ENCODE results near the gene ZNF391.
"Not testable (repeated sequence)": the region's sequence is repeated elsewhere in the genome, so short reads cannot be mapped to it uniquely, and the experiment has no call there.

Gene ZNF391

DNA sequence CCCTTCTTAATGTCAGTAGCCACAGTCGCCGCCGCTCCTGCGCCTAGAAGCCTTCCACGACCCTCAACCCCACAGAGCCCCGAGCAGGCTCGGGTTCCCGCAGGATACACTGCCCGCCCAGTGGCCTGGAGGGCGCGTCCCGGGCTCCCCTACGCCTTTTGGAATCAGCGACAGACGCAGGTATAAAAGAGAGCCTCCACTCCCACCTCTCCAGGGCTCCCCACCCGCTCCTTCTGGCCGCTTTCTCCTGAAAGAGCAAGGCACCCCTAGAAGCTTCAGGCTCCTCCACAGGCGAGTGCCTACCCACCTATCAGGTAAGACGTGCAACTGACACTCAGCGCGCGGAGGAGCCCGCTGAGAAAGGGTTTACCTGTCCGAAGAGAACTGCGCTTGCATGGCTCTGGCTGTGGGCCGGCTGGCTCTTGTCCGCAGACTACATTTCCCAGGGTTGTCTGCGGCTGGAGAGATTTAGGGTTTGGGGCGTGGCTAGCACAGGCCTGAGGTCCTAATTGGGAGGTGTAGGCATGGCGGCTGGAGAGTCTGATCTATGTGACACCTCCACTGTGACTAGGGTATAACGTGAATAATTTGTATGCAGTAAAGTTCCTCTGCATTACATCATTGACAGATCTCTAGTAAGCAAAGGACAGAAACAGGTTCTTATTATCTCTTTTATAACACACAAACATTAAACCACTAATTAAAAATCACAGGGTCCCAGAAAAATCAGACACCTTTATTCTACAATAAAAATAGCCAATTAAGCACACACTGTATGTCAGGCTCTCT, 13.5 kb upstream of the ZNF391 start:
- TF ChIP-seq, protein P1, sequence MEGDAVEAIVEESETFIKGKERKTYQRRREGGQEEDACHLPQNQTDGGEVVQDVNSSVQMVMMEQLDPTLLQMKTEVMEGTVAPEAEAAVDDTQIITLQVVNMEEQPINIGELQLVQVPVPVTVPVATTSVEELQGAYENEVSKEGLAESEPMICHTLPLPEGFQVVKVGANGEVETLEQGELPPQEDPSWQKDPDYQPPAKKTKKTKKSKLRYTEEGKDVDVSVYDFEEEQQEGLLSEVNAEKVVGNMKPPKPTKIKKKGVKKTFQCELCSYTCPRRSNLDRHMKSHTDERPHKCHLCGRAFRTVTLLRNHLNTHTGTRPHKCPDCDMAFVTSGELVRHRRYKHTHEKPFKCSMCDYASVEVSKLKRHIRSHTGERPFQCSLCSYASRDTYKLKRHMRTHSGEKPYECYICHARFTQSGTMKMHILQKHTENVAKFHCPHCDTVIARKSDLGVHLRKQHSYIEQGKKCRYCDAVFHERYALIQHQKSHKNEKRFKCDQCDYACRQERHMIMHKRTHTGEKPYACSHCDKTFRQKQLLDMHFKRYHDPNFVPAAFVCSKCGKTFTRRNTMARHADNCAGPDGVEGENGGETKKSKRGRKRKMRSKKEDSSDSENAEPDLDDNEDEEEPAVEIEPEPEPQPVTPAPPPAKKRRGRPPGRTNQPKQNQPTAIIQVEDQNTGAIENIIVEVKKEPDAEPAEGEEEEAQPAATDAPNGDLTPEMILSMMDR (IDR thresholded peaks at IDR 0.05; ENCODE audit: insufficient read depth, low read depth, low read length, missing control alignments), result no peak
- peak; percentile 59 for DNase-seq (ENCODE audit: low read depth)
- no peak overlapping the region; the same call in 1 of the 2 replicates for H3K4me3 ChIP-seq (ENCODE audit: low read depth, low read length)

DNA sequence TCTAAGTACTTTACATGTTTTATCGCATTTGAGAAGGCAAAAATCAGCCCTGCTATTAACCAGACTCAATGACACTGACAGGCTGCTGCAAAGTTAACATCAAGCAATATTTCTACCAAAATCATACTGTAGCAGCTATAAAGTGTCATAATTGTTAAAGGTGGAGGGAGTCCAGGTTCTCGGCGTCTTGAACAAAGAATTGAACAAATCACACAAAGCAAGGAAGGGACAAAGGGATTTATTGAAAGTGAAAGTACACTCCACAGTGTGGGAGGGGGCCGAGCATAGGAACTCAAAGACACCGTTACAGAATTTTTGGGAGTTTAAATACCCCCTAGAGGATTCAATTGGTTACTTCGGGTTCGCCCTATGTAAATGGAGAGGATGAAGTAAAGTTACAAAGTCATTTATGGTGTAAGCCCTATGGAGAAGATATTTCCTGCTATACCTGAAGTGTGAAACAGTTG, 12.9 kb upstream of the ZNF391 start:
- no peak overlapping the region for H3K4me3 ChIP-seq (ENCODE audit: low read depth, low read length)

DNA sequence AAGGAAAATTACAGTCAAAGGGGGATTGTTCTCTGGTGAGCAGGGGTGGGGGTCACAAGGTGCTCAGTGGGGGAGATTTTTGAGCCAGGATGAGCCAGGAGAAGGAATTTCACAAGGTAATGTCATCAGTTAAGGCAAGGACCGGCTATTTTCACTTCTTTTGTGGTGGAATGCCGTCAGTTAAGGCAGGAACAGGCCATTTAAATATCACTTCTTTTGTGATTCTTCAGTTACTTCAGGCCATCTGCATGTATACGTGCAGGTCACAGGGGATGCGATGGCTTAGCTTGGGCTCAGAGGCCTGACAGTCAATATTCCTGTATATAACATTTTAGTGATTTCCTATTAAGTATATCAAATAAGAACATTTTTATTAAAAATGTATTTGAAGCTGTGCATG, 10.2 kb upstream of the ZNF391 start:
- H3K4me3 ChIP-seq (ENCODE audit: low read depth, low read length); DNase-seq (ENCODE audit: low read depth): not testable (repeated sequence)

More for the DNA sequence above, 12.9 kb upstream of the ZNF391 start:
- DNase-seq (ENCODE audit: low read depth), result no peak
- TF ChIP-seq, protein P1 (IDR thresholded peaks at IDR 0.05; ENCODE audit: insufficient read depth, low read depth, low read length, missing control alignments), result no peak

DNA sequence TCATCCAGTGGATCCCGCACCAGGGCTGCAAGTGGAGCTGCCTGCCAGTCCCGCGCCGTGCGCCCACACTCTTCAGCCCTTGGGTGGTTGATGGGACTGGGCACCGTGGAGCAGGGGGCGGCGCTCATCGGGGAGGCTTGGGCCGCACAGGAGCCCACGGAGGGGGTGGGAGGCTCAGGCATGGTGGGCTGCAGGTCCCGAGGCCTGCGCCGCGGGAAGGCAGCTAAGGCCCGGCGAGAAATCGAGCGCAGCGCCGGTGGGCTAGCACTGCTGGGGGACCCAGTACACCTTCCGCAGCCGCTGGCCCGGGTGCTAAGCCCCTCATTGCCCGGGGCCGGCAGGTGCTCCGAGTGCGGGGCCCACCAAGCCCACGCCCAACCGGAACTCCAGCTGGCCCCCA, 7.6 kb upstream of the ZNF391 start:
- DNase-seq (ENCODE audit: low read depth); H3K4me3 ChIP-seq (ENCODE audit: low read depth, low read length): not testable (repeated sequence)

DNA sequence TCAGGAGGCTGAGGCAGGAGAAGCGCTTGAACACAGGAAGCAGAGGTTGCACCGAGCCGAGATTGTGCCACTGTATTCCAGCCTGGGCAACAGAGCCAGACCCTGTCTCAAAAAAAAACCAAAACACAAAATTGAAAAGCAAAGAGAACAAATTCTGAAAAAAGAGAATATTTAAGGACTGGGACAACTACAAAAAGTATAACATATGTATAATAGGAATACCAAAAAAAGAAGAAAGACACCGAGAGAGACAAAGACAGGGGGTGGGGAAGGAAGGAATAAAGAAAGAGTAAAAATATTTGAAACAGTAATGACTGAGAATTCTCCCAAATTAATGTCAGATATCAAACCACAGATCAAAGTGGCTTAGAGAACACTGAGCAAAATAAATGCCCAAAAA, 5.5 kb upstream of the ZNF391 start:
- no peak for DNase-seq (ENCODE audit: low read depth)
- TF ChIP-seq, protein P1 (IDR thresholded peaks at IDR 0.05; ENCODE audit: insufficient read depth, low read depth, low read length, missing control alignments), result no peak
- H3K4me3 ChIP-seq (ENCODE audit: low read depth, low read length), result no peak overlapping the region

DNA sequence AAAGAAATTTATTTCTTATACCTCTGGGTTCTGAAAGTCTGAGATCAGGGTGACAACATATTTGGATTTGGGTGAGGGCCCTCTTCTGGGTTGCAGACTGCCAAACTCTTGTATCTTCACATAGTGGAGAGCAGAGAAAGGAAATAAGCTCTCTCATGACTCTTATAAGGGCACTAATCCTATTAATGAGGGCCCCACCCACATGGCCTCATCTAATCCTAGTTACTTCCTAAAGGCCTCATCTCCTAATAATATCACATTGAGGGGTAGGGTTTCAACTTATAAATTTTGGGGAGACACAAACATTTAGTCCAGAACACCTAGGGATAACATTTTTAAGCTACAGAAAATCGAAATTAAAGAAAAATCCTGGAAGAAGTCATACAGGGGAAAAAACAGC, 5.1 kb upstream of the ZNF391 start:
- DNase-seq (ENCODE audit: low read depth), result no peak
- H3K4me3 ChIP-seq (ENCODE audit: low read depth, low read length), result no peak overlapping the region
- TF ChIP-seq, protein P1 (IDR thresholded peaks at IDR 0.05; ENCODE audit: insufficient read depth, low read depth, low read length, missing control alignments), result no peak

DNA sequence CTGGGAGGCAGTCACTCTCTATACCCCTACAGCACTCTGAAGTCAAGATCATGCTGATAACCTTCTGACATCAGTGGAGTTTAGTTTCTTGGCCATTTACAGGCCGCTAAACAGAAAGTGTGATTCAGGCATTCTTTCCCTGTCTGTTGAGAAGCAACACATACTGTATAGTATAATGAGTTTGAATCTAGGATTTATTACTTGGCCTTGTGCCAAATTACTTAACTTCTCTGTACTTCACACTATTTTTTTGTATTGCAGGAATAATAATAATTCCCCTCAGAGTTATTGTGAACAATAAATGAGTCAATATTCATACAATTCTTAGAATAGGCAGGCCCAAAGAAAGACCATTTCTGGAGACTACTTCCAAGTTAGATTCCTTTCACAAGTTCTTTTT, 4.1 kb downstream of the ZNF391 start:
- no peak for DNase-seq (ENCODE audit: low read depth)
- no peak overlapping the region for H3K4me3 ChIP-seq (ENCODE audit: low read depth, low read length)
- TF ChIP-seq, protein P1 (IDR thresholded peaks at IDR 0.05; ENCODE audit: insufficient read depth, low read depth, low read length, missing control alignments), result no peak

DNA sequence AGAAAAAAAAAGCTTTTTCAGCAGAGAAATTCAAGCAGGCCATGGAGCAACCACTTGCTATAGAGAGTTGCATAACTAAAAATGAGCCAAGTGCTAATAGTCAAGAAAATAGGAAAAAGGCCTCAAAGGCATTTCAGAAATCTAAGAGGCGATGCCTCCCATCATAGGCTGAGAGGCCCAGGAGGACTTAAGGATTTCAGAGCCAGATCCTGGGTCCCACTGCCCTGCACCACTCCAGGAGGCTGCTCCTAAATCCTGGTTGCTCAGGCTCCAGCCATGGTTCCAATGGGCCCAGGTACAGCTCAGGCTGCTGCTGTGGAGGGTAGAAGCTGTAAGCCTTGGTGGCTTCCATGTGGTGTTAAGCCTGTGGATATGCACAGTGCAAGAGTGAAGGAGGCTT, 5.5 kb downstream of the ZNF391 start:
- no peak overlapping the region for H3K4me3 ChIP-seq (ENCODE audit: low read depth, low read length)
- DNase-seq (ENCODE audit: low read depth), result no peak
- TF ChIP-seq, protein P1 (IDR thresholded peaks at IDR 0.05; ENCODE audit: insufficient read depth, low read depth, low read length, missing control alignments), result no peak
